Measurements from ENCODE around the gene GJB3.
A peak's percentile ranks its signal among the peaks of the same experiment; 100 is the strongest.
"Not testable (repeated sequence)": the region's sequence is repeated elsewhere in the genome, so short reads cannot be mapped to it uniquely, and the experiment has no call there.

The GJB3 gene

GRCh38 chr1:34781071-34781843 is at the start of gene GJB3:
GJB3 (plus strand) TSS chr1:34781214; CDS start chr1:34784763, 3,549 bp downstream.
- DNase-seq = no peak
- in situ Hi-C loops (cut with MboI; ENCODE audit: low pct_unique_long_range_greater_than_20kb, low sequenced_read_pairs) = no loop called here

- DNase-seq; in situ Hi-C loops (cut with MboI; ENCODE audit: low pct_unique_long_range_greater_than_20kb, low sequenced_read_pairs): not testable (repeated sequence)
Measured at GRCh38 chr1:34732831-34733230, 48.2 kb upstream of the GJB3 start.

- in situ Hi-C loops (cut with MboI; ENCODE audit: low pct_unique_long_range_greater_than_20kb, low sequenced_read_pairs) = no loop called here
Measured at GRCh38 chr1:34736692-34737091, 44.3 kb upstream of the GJB3 start.

GRCh38 chr1:34737236-34737635 is 43.8 kb upstream of the GJB3 start:
- in situ Hi-C loops (cut with MboI; ENCODE audit: low pct_unique_long_range_greater_than_20kb, low sequenced_read_pairs) = not testable (repeated sequence)

More at GRCh38 chr1:34736692-34737091, 44.3 kb upstream of the GJB3 start:
- no peak for DNase-seq

GRCh38 chr1:34739613-34740012 is 41.4 kb upstream of the GJB3 start:
- no peak for DNase-seq
- in situ Hi-C loops (cut with MboI; ENCODE audit: low pct_unique_long_range_greater_than_20kb, low sequenced_read_pairs) = no loop called here

More at GRCh38 chr1:34737236-34737635, 43.8 kb upstream of the GJB3 start:
- not testable (repeated sequence) for DNase-seq

DNA sequence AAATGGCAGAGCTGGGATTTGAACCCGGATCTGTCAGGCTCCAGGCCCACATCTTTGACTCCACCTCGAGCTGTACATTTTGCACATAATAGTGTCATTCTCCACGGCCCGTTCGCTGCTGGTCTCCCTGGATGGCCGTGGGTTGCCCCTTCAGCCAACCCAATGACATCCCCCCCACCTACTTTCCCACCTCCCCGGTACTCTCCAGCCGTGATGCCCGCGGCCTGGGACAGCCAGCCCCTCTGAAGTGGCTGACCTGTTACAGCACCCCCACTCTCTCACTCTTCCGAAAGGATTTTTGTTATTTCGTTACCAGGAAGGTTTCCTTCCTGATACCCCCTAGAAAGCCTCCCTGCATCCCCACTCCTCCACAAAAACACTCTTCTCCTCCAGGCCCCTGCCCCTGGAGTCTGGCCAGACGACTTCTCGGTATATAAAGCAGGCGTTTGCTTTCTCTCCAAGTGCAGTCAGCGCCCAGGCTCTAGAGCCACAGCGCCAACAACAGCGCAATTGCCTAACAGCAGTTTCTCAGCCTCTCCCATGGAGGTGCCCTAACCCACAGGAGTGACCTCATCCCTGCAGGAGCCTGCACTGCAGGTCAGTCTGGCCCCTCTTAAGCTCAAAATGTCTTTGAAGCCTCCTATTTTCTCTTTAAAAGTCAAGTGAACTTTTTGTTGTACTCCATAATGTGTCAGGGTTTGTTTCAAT is 40.7 kb upstream of the GJB3 start:
- in situ Hi-C loops (cut with MboI; ENCODE audit: low pct_unique_long_range_greater_than_20kb, low sequenced_read_pairs) = no loop called here
- no peak for DNase-seq

- in situ Hi-C loops (cut with MboI; ENCODE audit: low pct_unique_long_range_greater_than_20kb, low sequenced_read_pairs) = no loop called here
- DNase-seq = peak; percentile 69
Measured at GRCh38 chr1:34742667-34743270, 38.2 kb upstream of the GJB3 start.

DNA sequence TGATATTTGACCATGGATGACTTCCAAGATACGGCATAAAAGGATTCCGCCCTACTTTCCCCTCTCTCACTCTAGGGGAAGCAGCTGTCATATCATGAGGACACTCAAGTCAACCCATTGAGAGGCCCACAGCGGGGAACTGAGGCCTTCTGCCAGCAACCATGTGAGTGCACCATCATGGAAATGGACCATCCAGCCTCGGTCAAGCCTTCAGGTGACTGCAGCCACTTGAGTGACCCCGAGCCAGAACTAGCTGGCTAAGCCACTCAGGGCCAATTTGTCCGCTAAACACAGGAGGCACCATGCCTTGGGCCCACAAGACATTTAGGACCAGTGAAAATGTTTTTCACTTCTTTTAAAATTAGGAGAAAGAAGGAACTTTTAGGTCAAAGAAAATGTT is 37.2 kb upstream of the GJB3 start:
- DNase-seq = no peak
- in situ Hi-C loops (cut with MboI; ENCODE audit: low pct_unique_long_range_greater_than_20kb, low sequenced_read_pairs) = no loop called here

GRCh38 chr1:34744851-34745250 is 36.2 kb upstream of the GJB3 start:
- in situ Hi-C loops (cut with MboI; ENCODE audit: low pct_unique_long_range_greater_than_20kb, low sequenced_read_pairs) = no loop called here
- DNase-seq = no peak

GRCh38 chr1:34745666-34746065 is 35.3 kb upstream of the GJB3 start:
- DNase-seq = no peak
- in situ Hi-C loops (cut with MboI; ENCODE audit: low pct_unique_long_range_greater_than_20kb, low sequenced_read_pairs) = no loop called here

- DNase-seq = no peak
- in situ Hi-C loops (cut with MboI; ENCODE audit: low pct_unique_long_range_greater_than_20kb, low sequenced_read_pairs) = no loop called here
Measured at GRCh38 chr1:34746101-34746500, 34.9 kb upstream of the GJB3 start.

GRCh38 chr1:34746785-34747637 is 34.0 kb upstream of the GJB3 start:
- in situ Hi-C loops (cut with MboI; ENCODE audit: low pct_unique_long_range_greater_than_20kb, low sequenced_read_pairs) = no loop called here
- DNase-seq = no peak

GRCh38 chr1:34747638-34747941 is 33.4 kb upstream of the GJB3 start:
- in situ Hi-C loops (cut with MboI; ENCODE audit: low pct_unique_long_range_greater_than_20kb, low sequenced_read_pairs) = no loop called here

DNA sequence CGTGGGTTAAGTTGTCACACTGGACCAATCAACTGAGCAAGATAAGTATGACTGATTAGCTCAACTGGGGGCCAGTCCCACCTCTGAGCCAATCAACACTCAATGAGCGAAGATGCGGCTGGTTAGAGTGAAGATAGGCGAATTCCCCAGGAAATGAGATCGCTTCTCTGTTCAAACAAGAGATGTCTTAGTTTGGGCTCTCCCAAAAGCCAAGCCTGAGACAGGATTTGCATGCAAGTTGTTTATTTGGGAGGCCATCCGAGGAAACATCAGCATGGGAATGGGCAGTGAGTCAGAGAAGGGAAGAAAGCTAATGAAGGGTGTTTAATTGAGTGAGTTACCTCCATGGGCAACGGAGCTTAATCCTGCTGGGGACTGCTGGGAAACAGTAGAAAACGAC is 31.0 kb upstream of the GJB3 start:
- DNase-seq = no peak
- in situ Hi-C loops (cut with MboI; ENCODE audit: low pct_unique_long_range_greater_than_20kb, low sequenced_read_pairs) = no loop called here

More at GRCh38 chr1:34747638-34747941, 33.4 kb upstream of the GJB3 start:
- DNase-seq = no peak

GRCh38 chr1:34750610-34751009 is 30.4 kb upstream of the GJB3 start:
- no peak for DNase-seq
- in situ Hi-C loops (cut with MboI; ENCODE audit: low pct_unique_long_range_greater_than_20kb, low sequenced_read_pairs) = no loop called here

GRCh38 chr1:34753163-34753562 is 27.9 kb upstream of the GJB3 start:
- no peak for DNase-seq
- in situ Hi-C loops (cut with MboI; ENCODE audit: low pct_unique_long_range_greater_than_20kb, low sequenced_read_pairs) = no loop called here

DNA sequence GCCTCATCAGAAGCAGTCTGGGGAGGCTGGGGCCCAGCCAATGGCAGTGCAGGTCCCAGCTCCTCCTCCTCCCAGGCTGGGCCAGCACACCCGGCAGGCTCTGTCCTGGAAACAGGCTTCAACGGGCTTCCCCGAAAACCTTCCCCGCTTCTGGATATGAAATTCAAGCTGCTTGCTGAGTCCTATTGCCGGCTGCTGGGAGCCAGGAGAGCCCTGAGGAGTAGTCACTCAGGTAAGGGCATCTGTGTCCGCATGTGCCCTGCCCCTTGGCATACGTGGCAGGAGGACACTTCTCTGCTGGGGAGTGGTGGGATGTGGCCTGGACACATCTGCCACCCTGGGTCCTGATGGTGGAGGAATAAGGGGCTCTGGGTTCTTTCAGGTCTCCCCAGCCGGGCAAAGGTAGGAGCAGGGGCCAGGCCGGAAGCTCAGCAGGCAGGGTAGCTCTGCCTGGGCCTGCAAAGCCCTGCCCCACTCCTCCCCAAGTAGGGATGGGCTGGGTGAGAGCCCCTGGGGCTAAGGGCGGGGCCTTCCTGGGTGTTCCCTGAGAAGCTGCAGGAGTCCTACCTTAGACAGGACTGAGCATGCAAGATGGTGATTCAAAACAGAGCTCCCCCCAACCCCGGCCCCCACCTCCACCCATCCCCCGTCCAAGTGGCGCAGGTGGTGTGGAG is 25.9 kb upstream of the GJB3 start, which contains the start of gene GJB5:
TSS of gene GJB5 (plus strand) at position 84 of the 674 bp plus-strand sequence. CDS start 2,284 bp downstream, outside the sequence.
- in situ Hi-C loops (cut with MboI; ENCODE audit: low pct_unique_long_range_greater_than_20kb, low sequenced_read_pairs) = no loop called here
- no peak for DNase-seq

- in situ Hi-C loops (cut with MboI; ENCODE audit: low pct_unique_long_range_greater_than_20kb, low sequenced_read_pairs) = no loop called here
- no peak for DNase-seq
Measured at GRCh38 chr1:34755961-34756360, 25.1 kb upstream of the GJB3 start.

DNA sequence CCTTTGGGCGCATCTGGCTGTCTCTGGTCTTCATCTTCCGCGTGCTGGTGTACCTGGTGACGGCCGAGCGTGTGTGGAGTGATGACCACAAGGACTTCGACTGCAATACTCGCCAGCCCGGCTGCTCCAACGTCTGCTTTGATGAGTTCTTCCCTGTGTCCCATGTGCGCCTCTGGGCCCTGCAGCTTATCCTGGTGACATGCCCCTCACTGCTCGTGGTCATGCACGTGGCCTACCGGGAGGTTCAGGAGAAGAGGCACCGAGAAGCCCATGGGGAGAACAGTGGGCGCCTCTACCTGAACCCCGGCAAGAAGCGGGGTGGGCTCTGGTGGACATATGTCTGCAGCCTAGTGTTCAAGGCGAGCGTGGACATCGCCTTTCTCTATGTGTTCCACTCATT is 23.6 kb upstream of the GJB3 start:
- in situ Hi-C loops (cut with MboI; ENCODE audit: low pct_unique_long_range_greater_than_20kb, low sequenced_read_pairs) = no loop called here
- no peak for DNase-seq
